B cell (primary cell): ENCODE measurements around the gene DCTPP1. TPM values are rescaled to one million over a fixed set of nuclear protein-coding genes. Genes with fewer than 3 reads are reported as not detected.

Experiments
- ATAC-seq: fragments of 200-7000 bp; cut with Tn5 transposase; one replicate; pipeline ENCODE4 v1.10.0; 2021; ENCODE audit warnings: low read depth, mild to moderate bottlenecking, moderate number of reproducible peaks, moderate library complexity
- CTCF ChIA-PET: fragments of 350-600 bp; sonication (Branson Sonifier 250); formaldehyde crosslinking; loops from one replicate; lab custom pipeline; 2021; ENCODE audit warnings: antibody characterized with exemption, inconsistent platforms; lab: Charles Lee
- POLR2A ChIA-PET: fragments of 350-600 bp; sonication (Branson Sonifier 250); formaldehyde crosslinking; loops from one replicate; lab custom pipeline; 2021; ENCODE audit warnings: antibody characterized with exemption; lab: Charles Lee
- DNase-seq: peaks from one replicate; pipeline ENCODE4 v3.0.0; 2013
- H2AFZ ChIP-seq: 2 replicates; pipeline ENCODE4 v1.6.1; 2012; ENCODE audit warnings: mild to moderate bottlenecking, low read depth, low read length; ENCODE audit not compliant: insufficient read depth, poor library complexity, severe bottlenecking
- H3K27ac ChIP-seq, 2 donors: 1 replicate in 1 of 2; 2 replicates in 1 of 2; pipeline ENCODE4 v1.5.1; 2012 to 2013; ENCODE audit warnings: low read length in 2 of 2, mild to moderate bottlenecking in 2 of 2, moderate library complexity in 1 of 2
- H3K27me3 ChIP-seq, 4 experiments: fragments of 200-600 bp in 1 of 4; sonication (generic) in 1 of 4; replicated peaks in 1 of 4; 1 replicate in 2 of 4; 2 replicates in 2 of 4; pipeline versions ENCODE4 v1.6.1 to v1.7.0; 2013 to 2016; ENCODE audit warnings: low read length in 3 of 4, mild to moderate bottlenecking in 2 of 4, mixed read lengths in 1 of 4, moderate library complexity in 1 of 4; ENCODE audit not compliant: insufficient read depth in 4 of 4, control insufficient read depth in 3 of 4; ENCODE audit errors: control extremely low read depth in 1 of 4
- H3K36me3 ChIP-seq, 2 experiments: replicated peaks in 1 of 2; 1 replicate in 1 of 2; 2 replicates in 1 of 2; pipeline versions ENCODE4 v1.6.1 to v1.7.1; 2013; ENCODE audit warnings: low read length in 1 of 2; ENCODE audit not compliant: insufficient read depth in 2 of 2, control insufficient read depth in 1 of 2; ENCODE audit errors: control extremely low read depth in 1 of 2, extremely low read depth in 1 of 2
- H3K4me1 ChIP-seq, 2 donors: fragments of 200-600 bp in 1 of 2; sonication (generic) in 1 of 2; 1 replicate in 1 of 2; 2 replicates in 1 of 2; pipeline versions ENCODE4 v1.5.1 to v1.6.1; 2013 to 2017; ENCODE audit warnings: low read length in 2 of 2; ENCODE audit not compliant: control insufficient read depth in 2 of 2, insufficient read depth in 2 of 2
- H3K4me2 ChIP-seq: replicated peaks from 2 replicates; pipeline ENCODE3; 2012; ENCODE audit warnings: mild to moderate bottlenecking, low read depth, low read length; ENCODE audit not compliant: poor library complexity, severe bottlenecking
- H3K4me3 ChIP-seq, 5 experiments: fragments of 200-600 bp in 1 of 5; sonication (generic) in 1 of 5; 1 replicate in 3 of 5; 2 replicates in 2 of 5; pipeline versions ENCODE4 v1.5.1 to v1.7.0; 2011 to 2016; ENCODE audit warnings: low read length in 4 of 5, mild to moderate bottlenecking in 4 of 5, low read depth in 2 of 5, control low read depth in 1 of 5, moderate library complexity in 1 of 5; ENCODE audit not compliant: insufficient read depth in 1 of 5; ENCODE audit errors: control extremely low read depth in 1 of 5, extremely low read depth in 1 of 5
- H3K79me2 ChIP-seq: fragments of 200-600 bp; sonication (generic); one replicate; pipeline ENCODE4 v1.6.0; 2016; ENCODE audit warnings: low read length; ENCODE audit not compliant: control insufficient read depth, insufficient read depth
- H3K9ac ChIP-seq: fragments of 200-600 bp; sonication (generic); 2 replicates; pipeline ENCODE4 v1.6.1; 2017; ENCODE audit warnings: mild to moderate bottlenecking, low read length, moderate library complexity
- H3K9me3 ChIP-seq, 3 donors: one replicate each; pipeline versions ENCODE4 v1.6.1 to v1.7.1; 2013; ENCODE audit warnings: low read length in 2 of 3; ENCODE audit not compliant: control insufficient read depth in 2 of 3, insufficient read depth in 1 of 3; ENCODE audit errors: control extremely low read depth in 1 of 3
- H4K20me1 ChIP-seq: 2 replicates; pipeline ENCODE4 v1.6.0; 2012; ENCODE audit warnings: mild to moderate bottlenecking, low read length; ENCODE audit not compliant: insufficient read depth, control insufficient read depth, poor library complexity, severe bottlenecking
- H3K27ac Mint-ChIP-seq: one replicate; pipeline ENCODE4 v1.8.0; 2021; ENCODE audit warnings: mixed read lengths
- H3K27me3 Mint-ChIP-seq: one replicate; pipeline ENCODE4 v1.8.0; 2021; ENCODE audit warnings: mixed read lengths
- H3K4me1 Mint-ChIP-seq: one replicate; pipeline ENCODE4 v1.8.0; 2021; ENCODE audit warnings: mixed read lengths
- H3K4me3 Mint-ChIP-seq: one replicate; pipeline ENCODE4 v1.8.0; 2021; ENCODE audit warnings: mixed read lengths
- H3K9me3 Mint-ChIP-seq: one replicate; pipeline ENCODE4 v1.8.0; 2022; ENCODE audit warnings: mixed read lengths; ENCODE audit not compliant: insufficient read depth
- CTCF ChIP-seq: fragments of 200-600 bp; IDR thresholded peaks from one replicate; pipeline ENCODE4 v1.8.0; 2022; ENCODE audit warnings: antibody characterized with exemption, mild to moderate bottlenecking
- EZH2 ChIP-seq: IDR thresholded peaks from 2 replicates; pipeline ENCODE4 v1.6.1; 2012; ENCODE audit warnings: borderline replicate concordance, low read depth, mild to moderate bottlenecking, moderate library complexity, low read length; ENCODE audit not compliant: insufficient read depth, poor library complexity, severe bottlenecking
- WGBS: methylation state at CpG from one replicate; pipeline ENCODE4 v1.1.5; 2013; ENCODE audit warnings: missing lambda C conversion rate; ENCODE audit not compliant: insufficient coverage; 5-methylcytosine and 5-hydroxymethylcytosine counted together
- intact Hi-C: fragments of 100-400 bp; cut with micrococcal nuclease; formaldehyde crosslinking; loops from one replicate; pipeline ENCODE4 v1.10.0; 2022
- polyA plus RNA-seq: library from polyadenylated mRNA; depleted of rRNA; stranded (reverse); fragments of >200 nt; gene quantifications from 2 replicates; pipeline ENCODE4 v1.2.3, GENCODE V29; 2012
- total RNA-seq, 2 donors: library from RNA; stranded (reverse); fragments of 120-200 nt in 1 of 2; gene quantifications; 1 replicate in 1 of 2; 2 replicates in 1 of 2; pipeline versions ENCODE4 v1.2.3 to v1.2.4, GENCODE V29; 2013 to 2022

Gene DCTPP1
- total and polyA plus RNA-seq, 2 donors (not counting 1 experiment from before 2014, with no cell fraction given), result 25.0 to 30.3 TPM

- ChIA-PET CTCF (interaction anchor here (0.6 to 7.4 kb wide), 30 partner anchors 9 to 257 kb away, joined by 3 to 77 read pairs (median 4); partner anchors contain the start of genes DCTPP1, ITGAL, ZNF747 and ZNF764), POLR2A (interaction anchor here (0.6 to 3.0 kb wide), 5 partner anchors 10 to 94 kb away, joined by 3 to 14 read pairs (median 3); partner anchors contain the start of gene ITGAL)
- Mint-ChIP-seq H3K4me3 (no peak overlapping the region), H3K27me3 (no peaks in the 10 kb centered on the region), H3K4me1 (peaks cover 49% of the 10 kb centered on the region), H3K27ac (no peak overlapping the region), H3K9me3 (no peaks in the 10 kb centered on the region)
- intact Hi-C loops, result no loop called here
- H3K27me3 ChIP-seq, result no peaks in the 10 kb centered on the region
- H4K20me1 ChIP-seq, result peaks cover 10% of the 10 kb centered on the region
- WGBS, result no CpG with 5 or more reads among the region's 3 CpGs
- H3K4me1 ChIP-seq, result peaks cover 31 to 47% of the 10 kb centered on the region in 2 donors
- H3K9ac ChIP-seq, result no peak overlapping the region
- H3K36me3 ChIP-seq, result peaks cover 0 to 5% of the 10 kb centered on the region in 2 experiments
- no peak overlapping the region for H3K4me3 ChIP-seq
- H2AFZ ChIP-seq, result no peak overlapping the region
- no peak for ATAC-seq
- peaks cover 22% of the 10 kb centered on the region for H3K79me2 ChIP-seq
- peaks cover 0 to 10% (median 0%) of the 10 kb centered on the region in 3 donors for H3K9me3 ChIP-seq
- H3K4me2 ChIP-seq, result no peak overlapping the region
- no peak for TF ChIP-seq CTCF
- TF ChIP-seq EZH2, result no peak
- no peak overlapping the region for H3K27ac ChIP-seq
- no peak for DNase-seq
Measured at GRCh38 chr16:30449116-30449435, 19.2 kb upstream of the DCTPP1 start.

- H3K9me3 ChIP-seq, result peaks cover 0 to 10% (median 0%) of the 10 kb centered on the region in 3 donors
- ChIA-PET CTCF (interaction anchor here (1.3 to 7.4 kb wide), 6 partner anchors 12 to 150 kb away, joined by 3 to 77 read pairs (median 26); partner anchors contain the start of genes DCTPP1, ITGAL and ZNF747), POLR2A (interaction anchor here (0.6 to 1.2 kb wide), 3 partner anchors 9 to 26 kb away, joined by 4 to 7 read pairs (median 4); no protein-coding TSS in a partner anchor)
- H3K27me3 Mint-ChIP-seq, result no peaks in the 10 kb centered on the region
- intact Hi-C loops, result no loop called here
- H3K4me3 Mint-ChIP-seq, result no peak overlapping the region
- H3K9ac ChIP-seq, result no peak overlapping the region
- H3K4me1 ChIP-seq, result peaks cover 41 to 53% of the 10 kb centered on the region in 2 donors
- peaks cover 25% of the 10 kb centered on the region for H3K79me2 ChIP-seq
- no peak overlapping the region for H3K4me2 ChIP-seq
- no peak for TF ChIP-seq CTCF
- no peak for TF ChIP-seq EZH2
- no peaks in the 10 kb centered on the region for H3K9me3 Mint-ChIP-seq
- H3K4me3 ChIP-seq, result no peak overlapping the region
- H2AFZ ChIP-seq, result no peak overlapping the region
- WGBS, result 99% methylated on average over 11 of the region's 12 CpGs
- H3K36me3 ChIP-seq, result peaks cover 0 to 18% of the 10 kb centered on the region in 2 experiments
- H3K27me3 ChIP-seq, result no peaks in the 10 kb centered on the region
- peaks cover 22% of the 10 kb centered on the region for H4K20me1 ChIP-seq
- DNase-seq (no peak), ATAC-seq (no peak)
- H3K27ac Mint-ChIP-seq, result peak overlapping the region; percentile 41
- peaks cover 54% of the 10 kb centered on the region for H3K4me1 Mint-ChIP-seq
- H3K27ac ChIP-seq, result no peak overlapping the region
Measured at GRCh38 chr16:30447512-30448226, 17.8 kb upstream of the DCTPP1 start.
